SK-N-SH (cell line): ENCODE results near the gene METTL26. TPM values are rescaled to one million over a fixed set of nuclear protein-coding genes. Genes with fewer than 3 reads are reported as not detected.

Experiments
- CTCF ChIA-PET: fragments of 300-600, 350-600 bp; formaldehyde crosslinking; extraction: SDS; loops from one replicate; lab custom pipeline; 2021; lab: Yijun Ruan, JAX
- POLR2A ChIA-PET: fragments of 350-600 bp; sonication (Branson Sonifier 250); formaldehyde crosslinking; extraction: SDS; loops from one replicate; lab custom pipeline; 2020; ENCODE audit warnings: antibody characterized with exemption, inconsistent platforms; lab: Yijun Ruan, JAX
- DNase-seq: peaks from one replicate; pipeline ENCODE4 v3.0.0; 2012
- H2AFZ ChIP-seq: fragments of 200-600 bp; sonication (generic); 2 replicates; pipeline ENCODE4 v1.8.1; 2016; ENCODE audit warnings: antibody characterized with exemption, mild to moderate bottlenecking, low read depth
- H3F3A ChIP-seq: fragments of 200-600 bp; sonication (generic); replicated peaks from 2 replicates; pipeline ENCODE3; 2016; ENCODE audit warnings: antibody characterized with exemption, mild to moderate bottlenecking; ENCODE audit not compliant: insufficient read depth
- H3K27ac ChIP-seq, 2 experiments: fragments of 200-500 bp in 1 of 2; fragments of 200-600 bp in 1 of 2; sonication (Bioruptor generic) in 1 of 2; sonication (generic), shearing (Covaris generic) in 1 of 2; 2 replicates each; pipeline versions ENCODE4 v1.5.1 to v1.6.1; 2014 to 2016; ENCODE audit warnings: low read depth in 2 of 2, inconsistent platforms in 1 of 2, low read length in 1 of 2, mild to moderate bottlenecking in 1 of 2, mixed read lengths in 1 of 2
- H3K27me3 ChIP-seq: fragments of 200-600 bp; sonication (generic), shearing (Covaris generic); 2 replicates; pipeline ENCODE4 v1.6.1; 2016; ENCODE audit warnings: mixed run types; ENCODE audit not compliant: insufficient read depth
- H3K36me3 ChIP-seq, 2 experiments: fragments of 200-500 bp in 1 of 2; fragments of 200-600 bp in 1 of 2; sonication (Bioruptor generic) in 1 of 2; sonication (generic) in 1 of 2; replicated peaks in 1 of 2; 2 replicates each; pipeline versions ENCODE3 to v1.5.1; 2014 to 2016; ENCODE audit warnings: low read length in 1 of 2, mild to moderate bottlenecking in 1 of 2; ENCODE audit not compliant: insufficient read depth in 2 of 2, control insufficient read depth in 1 of 2
- H3K4me1 ChIP-seq, 2 experiments: fragments of 200-500 bp in 1 of 2; fragments of 200-600 bp in 1 of 2; sonication (Bioruptor generic) in 1 of 2; sonication (generic), shearing (Covaris generic) in 1 of 2; 2 replicates each; pipeline versions ENCODE4 v1.5.1 to v1.6.1; 2014 to 2016; ENCODE audit warnings: low read depth in 1 of 2, low read length in 1 of 2, mixed run types in 1 of 2; ENCODE audit not compliant: insufficient read depth in 2 of 2, control insufficient read depth in 1 of 2
- H3K4me2 ChIP-seq: fragments of 200-600 bp; sonication (generic), shearing (Covaris generic); 2 replicates; pipeline ENCODE4 v1.6.1; 2017; ENCODE audit warnings: mixed run types
- H3K4me3 ChIP-seq, 2 experiments: fragments of 200-500 bp in 1 of 2; fragments of 200-600 bp in 1 of 2; sonication (Bioruptor generic) in 1 of 2; sonication (generic), shearing (Covaris generic) in 1 of 2; 2 replicates each; pipeline versions ENCODE4 v1.5.1 to v1.8.1; 2014 to 2016; ENCODE audit warnings: low read depth in 2 of 2, inconsistent platforms in 1 of 2, low read length in 1 of 2, mild to moderate bottlenecking in 1 of 2, mixed read lengths in 1 of 2, moderate library complexity in 1 of 2
- H3K79me2 ChIP-seq: fragments of 200-600 bp; sonication (generic); 2 replicates; pipeline ENCODE4 v1.8.1; 2017; ENCODE audit warnings: mild to moderate bottlenecking; ENCODE audit not compliant: insufficient read depth
- H3K9ac ChIP-seq: fragments of 200-600 bp; sonication (generic); 2 replicates; pipeline ENCODE4 v1.6.1; 2017; ENCODE audit warnings: mixed run types
- H3K9me2 ChIP-seq: fragments of 200-600 bp; sonication (generic); 2 replicates; pipeline ENCODE4 v1.6.1; 2017; ENCODE audit warnings: mixed run types
- H3K9me3 ChIP-seq: fragments of 200-600 bp; sonication (generic); 2 replicates; pipeline ENCODE4 v1.6.1; 2017; ENCODE audit warnings: mixed run types, mild to moderate bottlenecking, moderate library complexity
- H4K20me1 ChIP-seq: fragments of 200-600 bp; sonication (generic); 2 replicates; pipeline ENCODE4 v1.6.1; 2017; ENCODE audit warnings: mild to moderate bottlenecking, mixed run types; ENCODE audit not compliant: insufficient read depth
- CHD2 ChIP-seq: fragments of 150-350 bp; IDR thresholded peaks from 2 replicates; pipeline ENCODE4 v1.6.1; 2018; ENCODE audit warnings: low read length; ENCODE audit not compliant: partially characterized antibody
- EZH2phosphoT487 ChIP-seq: fragments of 200-600 bp; sonication (generic); IDR thresholded peaks from 2 replicates; pipeline ENCODE4 v1.6.1; 2017; ENCODE audit warnings: low read depth, mixed run types, mild to moderate bottlenecking, antibody characterized with exemption, moderate library complexity, borderline replicate concordance
- FOXJ3 ChIP-seq: sonication (generic); formaldehyde crosslinking; IDR thresholded peaks from 2 replicates; pipeline ENCODE4 v1.5.1; 2020; ENCODE audit warnings: mild to moderate bottlenecking, missing genetic modification reagents
- RAD21 ChIP-seq: IDR thresholded peaks from 2 replicates; pipeline ENCODE4 v1.6.1; 2012; ENCODE audit warnings: mild to moderate bottlenecking, low read length
- RXRA ChIP-seq: IDR thresholded peaks from 2 replicates; pipeline ENCODE4 v1.4.0; 2012; ENCODE audit warnings: low read depth, mild to moderate bottlenecking, borderline replicate concordance
- SMC3 ChIP-seq: IDR thresholded peaks from 2 replicates; pipeline ENCODE4 v1.6.1; 2012; ENCODE audit warnings: low read depth, low read length, improper control_type of control experiment
- TCF12 ChIP-seq: IDR thresholded peaks from 2 replicates; pipeline ENCODE4 v1.4.0; 2012
- TEAD4 ChIP-seq: IDR thresholded peaks from 2 replicates; pipeline ENCODE4 v1.4.0; 2012; ENCODE audit warnings: mild to moderate bottlenecking, borderline replicate concordance; ENCODE audit not compliant: insufficient read depth
- WGBS: methylation state at CpG from one replicate; pipeline ENCODE4 v1.1.6; 2017; ENCODE audit warnings: low lambda C conversion rate; 5-methylcytosine and 5-hydroxymethylcytosine counted together
- polyA plus RNA-seq, 3 experiments: library from polyadenylated mRNA; depleted of rRNA; stranded (reverse); fragments of >200 nt; gene quantifications; 2 replicates each; pipeline ENCODE4 v1.2.3, GENCODE V29; 2012
- TF ChIP-seq, protein P1 (sequence below): fragments of 150-350 bp; IDR thresholded peaks from 2 replicates; pipeline ENCODE4 v1.6.1; 2016; ENCODE audit warnings: mild to moderate bottlenecking, low read depth, low read length
- TF ChIP-seq, protein P2 (sequence below): fragments of 200-600 bp; sonication (generic); IDR thresholded peaks from 2 replicates; pipeline ENCODE4 v1.6.1; 2017; ENCODE audit warnings: antibody characterized with exemption, mild to moderate bottlenecking, moderate library complexity
- TF ChIP-seq, protein P3 (sequence below): IDR thresholded peaks from 2 replicates; pipeline ENCODE4 v1.6.1; 2012; ENCODE audit warnings: mild to moderate bottlenecking, low read depth, low read length, moderate library complexity

The METTL26 gene
- polyA plus RNA-seq, 1 of the 3 experiments (the other 2 are of a cell fraction) = 167 TPM

DNA sequence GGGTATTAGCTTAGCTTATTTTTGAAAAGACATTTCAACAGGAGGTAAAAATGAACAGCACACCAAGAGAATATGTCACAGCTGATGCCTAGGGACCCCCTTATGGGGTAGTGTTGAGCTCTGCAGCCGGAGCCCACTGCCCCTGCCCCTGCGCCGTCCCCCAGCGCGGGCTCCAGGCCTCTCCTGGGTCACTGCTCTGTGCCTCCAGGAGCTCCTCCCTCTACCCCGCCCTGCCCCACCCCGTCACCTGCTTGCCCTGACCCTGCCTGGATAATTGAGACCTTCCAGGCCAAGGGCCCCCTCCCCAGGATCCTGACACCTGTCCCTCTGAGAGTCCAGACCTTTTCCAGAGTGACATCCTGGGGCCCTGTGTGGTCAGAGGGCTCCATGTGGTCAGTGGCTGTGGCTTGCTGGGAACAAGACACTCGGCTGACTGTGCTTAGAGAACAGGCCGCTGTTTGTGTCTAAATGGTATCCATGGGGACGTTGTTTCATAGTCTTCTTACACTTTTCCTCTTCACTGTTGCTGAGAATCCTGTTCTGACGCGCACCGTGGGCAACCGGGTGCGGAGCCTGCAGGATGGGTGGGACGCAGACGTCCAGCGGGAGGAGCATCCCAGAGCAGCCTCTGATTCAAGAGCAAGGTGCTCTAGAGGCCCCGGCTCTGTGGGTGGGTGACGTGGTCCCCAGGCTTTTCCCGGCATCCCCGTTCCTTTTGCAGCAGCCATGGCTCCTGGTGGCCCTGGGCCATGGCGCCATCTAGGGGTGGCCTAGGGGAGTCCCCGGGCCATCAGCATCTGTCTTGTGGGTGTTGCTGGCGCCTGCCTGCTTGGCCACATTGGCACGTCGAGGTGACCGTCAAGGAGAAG is 25.4 kb downstream of the METTL26 start:
- 74% methylated on average over 9 of the region's 28 CpGs for WGBS
- Histone ChIP-seq H3K4me3 (no peak overlapping the region), H3K9ac (no peak overlapping the region), H3K4me2 (no peak overlapping the region), H3K9me3 (no peaks in the 10 kb centered on the region), H3K4me1 (no peaks in the 10 kb centered on the region; a peak in 1 of 4 replicates), H3K36me3 (no peaks in the 10 kb centered on the region), H3K27ac (no peak overlapping the region), H4K20me1 (peaks cover 6% of the 10 kb centered on the region; the same call in 1 of the 2 replicates), H2AFZ (no peak overlapping the region), H3K27me3 (no peaks in the 10 kb centered on the region), H3F3A (no peaks in the 10 kb centered on the region), H3K79me2 (peaks cover 8% of the 10 kb centered on the region), H3K9me2 (no peaks in the 10 kb centered on the region)
- TF ChIP-seq SMC3 (peak; percentile 28), RAD21 (peak; percentile 58)
- TF ChIP-seq, protein P1, sequence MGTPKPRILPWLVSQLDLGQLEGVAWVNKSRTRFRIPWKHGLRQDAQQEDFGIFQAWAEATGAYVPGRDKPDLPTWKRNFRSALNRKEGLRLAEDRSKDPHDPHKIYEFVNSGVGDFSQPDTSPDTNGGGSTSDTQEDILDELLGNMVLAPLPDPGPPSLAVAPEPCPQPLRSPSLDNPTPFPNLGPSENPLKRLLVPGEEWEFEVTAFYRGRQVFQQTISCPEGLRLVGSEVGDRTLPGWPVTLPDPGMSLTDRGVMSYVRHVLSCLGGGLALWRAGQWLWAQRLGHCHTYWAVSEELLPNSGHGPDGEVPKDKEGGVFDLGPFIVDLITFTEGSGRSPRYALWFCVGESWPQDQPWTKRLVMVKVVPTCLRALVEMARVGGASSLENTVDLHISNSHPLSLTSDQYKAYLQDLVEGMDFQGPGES = no peak
- TF ChIP-seq, protein P2, sequence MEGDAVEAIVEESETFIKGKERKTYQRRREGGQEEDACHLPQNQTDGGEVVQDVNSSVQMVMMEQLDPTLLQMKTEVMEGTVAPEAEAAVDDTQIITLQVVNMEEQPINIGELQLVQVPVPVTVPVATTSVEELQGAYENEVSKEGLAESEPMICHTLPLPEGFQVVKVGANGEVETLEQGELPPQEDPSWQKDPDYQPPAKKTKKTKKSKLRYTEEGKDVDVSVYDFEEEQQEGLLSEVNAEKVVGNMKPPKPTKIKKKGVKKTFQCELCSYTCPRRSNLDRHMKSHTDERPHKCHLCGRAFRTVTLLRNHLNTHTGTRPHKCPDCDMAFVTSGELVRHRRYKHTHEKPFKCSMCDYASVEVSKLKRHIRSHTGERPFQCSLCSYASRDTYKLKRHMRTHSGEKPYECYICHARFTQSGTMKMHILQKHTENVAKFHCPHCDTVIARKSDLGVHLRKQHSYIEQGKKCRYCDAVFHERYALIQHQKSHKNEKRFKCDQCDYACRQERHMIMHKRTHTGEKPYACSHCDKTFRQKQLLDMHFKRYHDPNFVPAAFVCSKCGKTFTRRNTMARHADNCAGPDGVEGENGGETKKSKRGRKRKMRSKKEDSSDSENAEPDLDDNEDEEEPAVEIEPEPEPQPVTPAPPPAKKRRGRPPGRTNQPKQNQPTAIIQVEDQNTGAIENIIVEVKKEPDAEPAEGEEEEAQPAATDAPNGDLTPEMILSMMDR = peak; percentile 58
- ChIA-PET CTCF (interaction anchor here (1.0 to 2.7 kb wide), 4 partner anchors 8 to 32 kb away, joined by 3 to 11 read pairs (median 6); no protein-coding TSS in a partner anchor), POLR2A (no interaction called here)
- DNase-seq = peak; percentile 78

DNA sequence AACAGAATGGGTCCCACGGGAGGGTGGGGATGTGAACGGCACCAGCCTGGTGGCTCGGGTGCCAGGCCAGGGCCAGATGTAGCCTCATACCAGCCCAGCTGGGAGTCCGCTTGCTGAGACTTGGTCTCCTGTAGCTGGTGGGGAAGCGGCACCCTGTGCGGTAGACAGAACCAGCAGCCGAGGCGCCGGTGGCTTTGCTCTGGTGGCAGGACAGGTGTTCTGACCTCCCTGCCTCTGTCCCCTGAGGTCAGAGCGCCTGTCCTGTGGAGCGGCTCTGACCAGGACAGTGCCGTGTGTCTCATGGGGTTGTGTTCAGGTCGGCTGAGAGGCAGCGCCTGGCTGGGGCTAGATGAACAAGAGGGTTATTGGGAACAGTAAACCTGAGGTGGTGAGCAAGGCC is 26.1 kb downstream of the METTL26 start:
- H2AFZ ChIP-seq = no peak overlapping the region
- peaks cover 11% of the 10 kb centered on the region for H3K79me2 ChIP-seq
- no peak overlapping the region for H3K4me3 ChIP-seq
- POLR2A ChIA-PET = no interaction called here
- H3K9ac ChIP-seq = no peak overlapping the region
- 86% methylated on average over 4 of the region's 14 CpGs for WGBS
- H3K9me3 ChIP-seq = no peaks in the 10 kb centered on the region
- H3K9me2 ChIP-seq = no peaks in the 10 kb centered on the region
- CTCF ChIA-PET = interaction anchor here (0.8 to 2.7 kb wide), 4 partner anchors 10 to 51 kb away, joined by 3 to 11 read pairs (median 4); no protein-coding TSS in a partner anchor
- no peak overlapping the region for H3K27ac ChIP-seq
- no peak overlapping the region for H3K4me2 ChIP-seq
- peaks cover 6% of the 10 kb centered on the region; the same call in 1 of the 2 replicates for H4K20me1 ChIP-seq
- no peaks in the 10 kb centered on the region; a peak in 1 of 4 replicates for H3K4me1 ChIP-seq
- H3K36me3 ChIP-seq = peaks cover 0 to under 1% of the 10 kb centered on the region in 2 experiments
- no peaks in the 10 kb centered on the region for H3F3A ChIP-seq
- no peak for TF ChIP-seq RXRA
- no peak for TF ChIP-seq CHD2
- no peak for TF ChIP-seq TEAD4
- no peak for TF ChIP-seq TCF12
- no peak for TF ChIP-seq EZH2phosphoT487
- no peak for TF ChIP-seq FOXJ3 (CRISPR knock-in tag)
- TF ChIP-seq, protein P3, sequence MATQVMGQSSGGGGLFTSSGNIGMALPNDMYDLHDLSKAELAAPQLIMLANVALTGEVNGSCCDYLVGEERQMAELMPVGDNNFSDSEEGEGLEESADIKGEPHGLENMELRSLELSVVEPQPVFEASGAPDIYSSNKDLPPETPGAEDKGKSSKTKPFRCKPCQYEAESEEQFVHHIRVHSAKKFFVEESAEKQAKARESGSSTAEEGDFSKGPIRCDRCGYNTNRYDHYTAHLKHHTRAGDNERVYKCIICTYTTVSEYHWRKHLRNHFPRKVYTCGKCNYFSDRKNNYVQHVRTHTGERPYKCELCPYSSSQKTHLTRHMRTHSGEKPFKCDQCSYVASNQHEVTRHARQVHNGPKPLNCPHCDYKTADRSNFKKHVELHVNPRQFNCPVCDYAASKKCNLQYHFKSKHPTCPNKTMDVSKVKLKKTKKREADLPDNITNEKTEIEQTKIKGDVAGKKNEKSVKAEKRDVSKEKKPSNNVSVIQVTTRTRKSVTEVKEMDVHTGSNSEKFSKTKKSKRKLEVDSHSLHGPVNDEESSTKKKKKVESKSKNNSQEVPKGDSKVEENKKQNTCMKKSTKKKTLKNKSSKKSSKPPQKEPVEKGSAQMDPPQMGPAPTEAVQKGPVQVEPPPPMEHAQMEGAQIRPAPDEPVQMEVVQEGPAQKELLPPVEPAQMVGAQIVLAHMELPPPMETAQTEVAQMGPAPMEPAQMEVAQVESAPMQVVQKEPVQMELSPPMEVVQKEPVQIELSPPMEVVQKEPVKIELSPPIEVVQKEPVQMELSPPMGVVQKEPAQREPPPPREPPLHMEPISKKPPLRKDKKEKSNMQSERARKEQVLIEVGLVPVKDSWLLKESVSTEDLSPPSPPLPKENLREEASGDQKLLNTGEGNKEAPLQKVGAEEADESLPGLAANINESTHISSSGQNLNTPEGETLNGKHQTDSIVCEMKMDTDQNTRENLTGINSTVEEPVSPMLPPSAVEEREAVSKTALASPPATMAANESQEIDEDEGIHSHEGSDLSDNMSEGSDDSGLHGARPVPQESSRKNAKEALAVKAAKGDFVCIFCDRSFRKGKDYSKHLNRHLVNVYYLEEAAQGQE = no peak
- TF ChIP-seq, all 33 proteins: peak for 0
- no peaks in the 10 kb centered on the region for H3K27me3 ChIP-seq
- no peak for DNase-seq
